Amniotic epithelial cell (primary cell): ENCODE results near the gene NHLH1.

ENCODE experiments used
- DNase-seq: peaks from one replicate; pipeline ENCODE4 v3.0.0-alpha.2; 2010; ENCODE audit warnings: low read depth

The NHLH1 gene

GRCh38 chr1:160412028-160412362 is 45.1 kb downstream of the NHLH1 start:
- no peak for DNase-seq

GRCh38 chr1:160413716-160414115 is 46.8 kb downstream of the NHLH1 start:
- no peak for DNase-seq

- no peak for DNase-seq
These were observed 48.0 kb downstream of the NHLH1 start for GRCh38 chr1:160414881-160415280.

- no peak for DNase-seq
These were observed 48.9 kb downstream of the NHLH1 start for GRCh38 chr1:160415696-160416290.

GRCh38 chr1:160416369-160416768 is 49.5 kb downstream of the NHLH1 start:
- DNase-seq = peak; percentile 21

GRCh38 chr1:160418483-160418882 is 51.6 kb downstream of the NHLH1 start:
- DNase-seq = no peak

- no peak for DNase-seq
These were observed 52.4 kb downstream of the NHLH1 start for GRCh38 chr1:160419150-160419837.

GRCh38 chr1:160419838-160420169 is 52.9 kb downstream of the NHLH1 start:
- DNase-seq = no peak

GRCh38 chr1:160420881-160421842 is 54.3 kb downstream of the NHLH1 start:
- no peak for DNase-seq

- no peak for DNase-seq
These were observed 55.0 kb downstream of the NHLH1 start for GRCh38 chr1:160421881-160422280.
